HG03039 (cell line): Measurements from ENCODE around the gene SLC12A1.

Experiments
- ATAC-seq: cut with Tn5 transposase; IDR thresholded peaks from one replicate; pipeline ENCODE4 v1.9.1; 2021; ENCODE audit warnings: mild to moderate bottlenecking, moderate library complexity; ENCODE audit not compliant: unreplicated experiment

The SLC12A1 gene

DNA sequence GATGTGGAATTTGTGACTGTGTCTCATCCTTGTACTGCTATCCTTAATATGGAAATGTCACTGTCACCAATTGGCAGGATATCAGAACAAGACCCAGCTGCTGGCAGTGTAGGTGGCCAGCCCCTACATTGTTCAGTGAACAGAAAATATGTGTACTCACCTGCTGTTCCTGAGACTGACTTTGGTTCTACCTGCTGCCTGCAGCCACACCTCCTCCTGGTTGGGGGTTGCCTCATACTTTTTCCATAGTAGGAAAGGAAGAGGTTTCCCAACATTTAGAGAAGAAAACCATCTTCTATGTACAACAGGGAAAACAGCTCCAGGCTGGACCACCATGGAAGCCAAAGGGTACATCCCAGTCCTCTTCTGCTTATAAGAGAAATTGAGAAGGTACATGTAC, 35.9 kb downstream of the SLC12A1 start:
- no peak for ATAC-seq

DNA sequence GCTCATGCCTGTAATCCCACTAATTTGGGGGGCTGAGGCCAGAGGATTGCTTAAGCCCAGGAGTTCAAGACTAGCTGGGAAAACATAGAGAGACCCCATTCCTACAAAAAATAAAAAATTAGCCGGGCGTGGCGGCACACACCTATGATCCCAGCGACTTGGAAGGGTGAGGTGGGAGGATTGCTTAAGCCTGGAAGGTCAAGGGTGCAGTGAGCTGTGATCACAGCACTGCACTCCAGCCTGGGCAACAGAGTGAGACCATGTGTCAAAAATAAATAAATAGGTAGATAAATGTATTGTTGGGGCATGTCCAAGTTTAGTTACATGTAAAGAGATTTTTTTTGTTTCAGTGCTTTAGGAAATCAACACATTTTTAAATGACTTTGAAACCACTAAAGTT, 36.4 kb downstream of the SLC12A1 start:
- ATAC-seq: no peak

DNA sequence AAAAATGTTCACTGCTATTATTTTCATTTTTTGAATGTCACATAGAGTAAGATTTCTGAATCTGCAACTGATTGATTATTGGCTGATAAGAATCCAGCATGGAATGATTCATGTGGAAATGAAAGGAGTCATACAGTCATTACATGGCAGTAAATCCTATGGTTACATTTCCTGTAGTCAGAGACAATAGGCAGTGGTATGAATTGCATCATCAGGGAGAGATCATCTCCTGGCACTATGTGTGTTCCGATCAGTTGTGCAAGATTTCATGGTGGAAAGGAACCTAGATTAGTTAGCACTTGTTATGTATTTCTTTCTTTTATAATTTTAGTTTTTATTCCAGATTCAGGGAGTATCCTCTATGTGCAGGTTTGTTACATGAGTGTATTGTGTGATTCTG, 38.8 kb downstream of the SLC12A1 start:
- no peak for ATAC-seq

DNA sequence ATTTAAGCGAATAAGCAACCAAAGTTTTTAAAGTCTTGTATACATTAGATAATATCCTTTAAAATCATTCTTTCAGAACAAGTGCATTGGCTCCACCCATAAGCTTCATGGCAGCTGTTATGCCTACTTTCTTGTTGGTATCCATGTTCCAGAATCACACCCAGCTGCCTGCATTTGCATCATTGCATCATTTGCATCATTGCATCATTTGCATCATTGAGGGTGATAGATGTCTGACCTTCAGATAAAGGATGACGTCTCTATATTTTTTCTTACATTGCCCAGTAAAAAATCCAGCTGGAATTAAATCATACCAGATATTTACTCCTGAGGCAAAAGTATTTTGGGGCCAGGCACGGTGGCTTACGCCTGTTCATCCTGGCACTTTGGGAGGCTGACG, 42.3 kb downstream of the SLC12A1 start:
- ATAC-seq: no peak

DNA sequence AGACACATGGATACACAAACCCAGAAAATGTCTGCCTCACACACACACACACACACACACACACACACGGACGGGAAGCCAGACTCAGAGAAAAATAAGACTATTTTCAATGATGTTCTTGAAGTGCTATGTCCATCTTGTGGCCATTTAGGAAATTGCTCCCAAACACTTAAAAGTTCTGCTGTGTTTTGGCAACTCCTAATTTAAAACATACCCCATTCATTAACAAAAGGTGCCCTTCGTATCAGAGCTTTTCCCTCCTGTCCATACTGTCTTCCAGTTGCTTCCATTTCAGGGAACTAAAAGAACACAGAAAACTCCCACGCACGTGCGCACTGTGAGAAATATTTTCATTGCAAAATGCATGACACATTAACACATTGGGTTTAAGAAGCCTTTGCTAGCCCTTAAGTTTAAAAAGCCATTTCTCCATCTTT, 44.6 kb downstream of the SLC12A1 start:
- no peak for ATAC-seq

DNA sequence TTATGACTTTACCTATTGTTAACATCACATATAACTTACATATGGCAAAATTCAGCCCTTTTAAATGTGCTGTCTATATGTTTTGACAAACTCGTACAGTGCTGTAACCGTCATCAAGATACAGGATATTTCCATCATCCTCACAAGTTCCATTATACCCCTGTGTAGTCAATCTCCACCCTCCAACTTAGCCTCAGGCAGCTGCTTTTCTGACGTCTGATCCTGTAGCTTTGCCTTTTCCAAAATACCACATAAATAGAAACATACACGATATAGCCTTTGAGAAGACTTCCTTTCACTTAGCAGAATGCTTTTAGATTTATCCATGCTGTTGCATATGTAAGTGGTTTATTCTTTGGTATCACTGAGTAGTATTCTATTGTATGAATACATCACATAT, 47.1 kb downstream of the SLC12A1 start:
- ATAC-seq: no peak

DNA sequence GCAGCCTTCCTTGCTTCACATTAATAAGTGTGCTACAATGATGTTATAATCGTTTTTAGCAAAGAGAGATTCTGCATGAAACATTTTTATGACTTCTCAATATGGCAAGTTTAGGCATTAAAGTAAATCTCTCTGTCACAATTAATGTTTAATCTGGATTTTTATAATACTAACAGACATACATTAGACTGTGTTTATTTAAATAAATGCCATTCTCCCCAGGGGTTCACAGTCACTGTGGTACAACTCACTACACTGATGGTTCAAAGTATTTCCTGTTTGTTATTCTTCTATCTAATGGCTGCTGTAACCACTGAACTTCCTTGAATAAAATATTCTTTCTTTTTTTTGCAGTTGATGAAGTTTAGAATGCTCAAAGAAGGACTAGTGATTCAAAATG, 59.0 kb downstream of the SLC12A1 start:
- ATAC-seq: no peak

DNA sequence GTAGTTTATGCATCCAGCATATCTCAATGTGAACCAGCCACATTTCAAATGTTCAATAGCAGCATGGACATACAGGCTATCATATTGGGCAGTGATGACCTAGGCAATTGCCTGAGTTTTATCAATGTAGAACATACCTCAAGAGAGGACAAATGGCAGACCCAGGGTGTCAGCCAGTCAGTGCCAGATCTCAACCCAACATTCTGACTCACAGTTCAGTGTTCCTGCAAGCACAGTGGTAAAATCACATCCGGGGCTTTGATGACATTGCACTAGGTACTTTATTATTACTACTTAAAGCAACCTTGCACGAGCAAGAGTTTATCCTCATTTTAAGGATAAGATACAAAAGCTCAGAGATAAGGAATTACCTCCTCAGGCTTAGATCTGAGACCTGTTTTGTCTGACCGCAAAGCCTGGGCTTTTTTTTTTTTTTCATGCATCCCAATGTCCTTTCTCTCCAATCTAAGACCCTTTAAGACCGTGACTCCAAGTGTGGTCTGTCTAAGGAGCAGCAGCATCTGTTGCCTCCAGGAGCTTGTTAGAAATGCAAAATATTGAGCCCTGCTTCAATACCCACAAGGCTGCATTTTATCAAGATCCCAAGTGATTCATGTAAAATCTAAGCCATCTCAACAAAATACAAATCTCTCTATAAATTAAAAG, 60.1 kb downstream of the SLC12A1 start:
- no peak for ATAC-seq

DNA sequence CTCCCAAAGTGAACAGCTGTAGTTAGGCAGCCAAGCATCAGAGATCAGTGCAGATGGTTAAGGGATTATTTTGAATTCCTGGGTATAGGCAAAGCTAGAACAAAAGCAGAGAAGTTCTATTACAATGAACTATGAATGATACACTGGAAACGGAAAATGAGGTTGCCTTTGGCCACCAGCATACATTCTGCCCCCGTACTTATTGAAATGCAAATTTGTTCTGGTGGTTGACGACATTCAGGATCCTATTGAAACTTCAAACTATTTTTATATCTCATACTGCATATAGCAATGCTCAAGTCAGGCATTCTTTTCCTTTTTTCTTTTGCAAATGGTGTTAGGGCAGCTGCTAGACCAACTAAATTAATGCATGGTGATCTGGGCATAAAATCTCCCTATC, 61.7 kb downstream of the SLC12A1 start:
- ATAC-seq: no peak

DNA sequence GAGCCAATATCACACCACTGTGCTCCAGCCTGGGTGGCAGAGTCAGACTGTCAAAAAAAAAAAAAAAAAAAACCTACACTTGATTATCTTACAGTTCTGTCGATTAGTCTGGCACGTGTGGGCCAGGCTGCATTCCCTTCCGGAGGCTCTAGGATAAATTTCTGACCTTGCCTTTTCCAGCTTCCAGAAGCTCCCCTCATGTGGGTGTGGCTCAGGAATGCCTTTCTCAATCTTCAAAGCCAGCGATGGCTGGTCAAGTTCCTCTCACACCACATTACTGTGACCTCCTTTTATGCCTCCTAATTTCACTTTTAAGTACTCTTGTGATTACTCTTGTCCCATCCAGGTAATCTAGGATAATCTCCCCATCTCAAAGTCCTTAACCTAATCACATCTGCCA, 66.9 kb downstream of the SLC12A1 start:
- no peak for ATAC-seq

DNA sequence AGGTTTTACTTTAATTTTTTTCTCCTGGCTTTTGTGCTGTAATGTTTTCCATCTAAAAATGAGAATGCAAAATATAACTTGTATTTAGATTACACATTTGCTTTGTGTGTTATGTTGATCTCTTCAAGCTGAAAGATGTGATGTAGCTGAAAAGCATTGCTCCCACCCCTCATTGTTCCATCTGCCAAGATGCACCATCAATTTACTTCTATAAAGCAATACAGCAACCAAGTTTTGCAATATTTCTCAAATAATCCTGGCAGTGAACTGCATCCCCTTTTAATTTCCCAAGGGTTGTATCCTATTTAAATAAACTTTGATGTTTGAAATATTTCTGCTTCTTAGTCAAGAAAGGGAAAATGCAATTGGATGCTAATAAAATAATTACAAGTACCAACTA, 72.6 kb downstream of the SLC12A1 start:
- no peak for ATAC-seq

DNA sequence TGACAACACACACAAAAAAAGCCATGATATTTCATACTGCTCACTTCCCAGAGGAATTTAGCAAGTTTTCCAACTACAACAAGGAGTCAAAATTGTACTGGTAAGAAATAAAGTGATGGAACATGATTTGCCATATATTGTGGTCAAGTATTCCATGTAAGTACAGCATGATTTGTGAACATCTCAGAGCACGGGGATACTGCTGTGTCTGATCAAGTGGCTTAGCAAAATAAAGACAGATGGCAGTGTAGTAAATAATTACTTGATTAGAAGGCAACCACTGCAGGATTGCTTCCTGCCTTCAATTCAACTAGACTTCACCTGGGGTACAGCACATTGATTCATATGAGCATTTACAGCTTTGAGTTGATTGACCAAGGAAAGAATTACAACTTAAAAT, 73.5 kb downstream of the SLC12A1 start:
- ATAC-seq: no peak

DNA sequence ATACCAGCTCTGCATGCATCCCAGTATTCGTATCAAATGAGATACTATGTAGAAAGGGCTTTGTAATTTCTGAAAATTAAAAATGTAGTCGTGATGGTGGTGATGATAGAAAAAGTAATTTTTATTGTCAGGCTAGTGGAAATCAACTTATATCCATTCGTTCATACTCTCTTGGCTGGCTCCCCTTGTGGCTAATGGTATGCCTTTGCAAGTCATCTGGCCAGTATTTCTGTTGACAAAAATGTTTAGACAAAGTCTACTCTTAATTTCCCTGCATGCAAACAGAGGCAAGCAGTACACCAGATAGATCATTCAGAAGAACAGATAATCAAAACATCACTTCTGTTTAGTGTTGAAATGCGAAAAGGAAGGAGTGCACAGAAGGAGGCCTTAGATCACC, 75.6 kb downstream of the SLC12A1 start:
- ATAC-seq: no peak

DNA sequence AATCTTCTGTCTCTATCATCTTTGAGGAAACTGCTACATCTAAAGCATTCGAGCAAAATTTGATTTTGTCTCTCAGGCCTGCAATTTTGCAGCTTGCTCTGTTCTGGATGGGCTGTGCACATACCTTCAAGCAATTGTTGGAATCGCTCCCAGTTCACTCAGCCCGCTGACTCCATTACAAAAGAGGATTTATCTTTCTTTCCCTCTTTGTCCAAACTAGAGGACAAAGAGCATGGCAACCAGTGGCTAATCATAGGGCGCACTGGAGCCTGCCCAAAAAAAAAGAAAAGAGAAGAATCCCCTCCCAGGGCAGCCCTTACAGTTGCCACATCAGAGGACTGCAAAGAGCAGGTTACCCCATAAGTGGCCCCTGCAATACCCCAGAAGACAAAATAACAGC, 76.1 kb downstream of the SLC12A1 start:
- ATAC-seq: no peak

DNA sequence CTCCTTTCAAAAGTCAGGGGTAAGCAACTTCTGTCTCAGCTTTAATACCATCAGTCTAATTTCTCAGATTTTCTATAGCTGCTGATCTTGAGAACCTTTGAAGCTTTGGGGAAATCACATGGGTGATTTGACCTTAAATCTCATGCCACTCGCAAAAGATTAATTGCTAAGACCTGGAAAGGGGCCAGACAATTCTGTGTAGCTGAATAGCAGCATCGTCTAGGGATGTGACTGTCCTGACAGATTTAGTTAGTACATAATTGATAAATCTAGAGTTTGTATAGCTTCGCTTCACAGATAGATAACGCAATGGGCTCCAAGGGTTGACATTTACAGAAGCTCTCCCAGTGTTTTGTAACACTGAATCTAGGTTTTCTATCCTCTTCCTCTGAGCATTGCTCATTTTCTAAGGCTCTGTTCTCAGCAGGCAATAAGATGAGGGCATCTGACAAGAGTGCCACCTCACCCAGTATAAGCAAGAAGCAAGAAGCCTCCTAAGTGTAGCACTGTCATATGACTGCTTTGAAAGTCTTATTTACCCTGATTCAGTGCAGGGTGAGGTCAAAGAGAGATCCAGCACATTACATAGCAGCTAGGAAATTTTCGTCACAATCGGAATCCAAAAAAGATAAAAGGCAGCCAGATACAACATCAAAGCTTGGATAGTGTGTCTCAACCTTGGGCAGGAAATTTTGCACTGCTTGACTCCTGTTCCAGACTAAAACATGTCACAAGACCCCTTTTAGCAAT, 77.5 kb downstream of the SLC12A1 start:
- ATAC-seq: no peak

DNA sequence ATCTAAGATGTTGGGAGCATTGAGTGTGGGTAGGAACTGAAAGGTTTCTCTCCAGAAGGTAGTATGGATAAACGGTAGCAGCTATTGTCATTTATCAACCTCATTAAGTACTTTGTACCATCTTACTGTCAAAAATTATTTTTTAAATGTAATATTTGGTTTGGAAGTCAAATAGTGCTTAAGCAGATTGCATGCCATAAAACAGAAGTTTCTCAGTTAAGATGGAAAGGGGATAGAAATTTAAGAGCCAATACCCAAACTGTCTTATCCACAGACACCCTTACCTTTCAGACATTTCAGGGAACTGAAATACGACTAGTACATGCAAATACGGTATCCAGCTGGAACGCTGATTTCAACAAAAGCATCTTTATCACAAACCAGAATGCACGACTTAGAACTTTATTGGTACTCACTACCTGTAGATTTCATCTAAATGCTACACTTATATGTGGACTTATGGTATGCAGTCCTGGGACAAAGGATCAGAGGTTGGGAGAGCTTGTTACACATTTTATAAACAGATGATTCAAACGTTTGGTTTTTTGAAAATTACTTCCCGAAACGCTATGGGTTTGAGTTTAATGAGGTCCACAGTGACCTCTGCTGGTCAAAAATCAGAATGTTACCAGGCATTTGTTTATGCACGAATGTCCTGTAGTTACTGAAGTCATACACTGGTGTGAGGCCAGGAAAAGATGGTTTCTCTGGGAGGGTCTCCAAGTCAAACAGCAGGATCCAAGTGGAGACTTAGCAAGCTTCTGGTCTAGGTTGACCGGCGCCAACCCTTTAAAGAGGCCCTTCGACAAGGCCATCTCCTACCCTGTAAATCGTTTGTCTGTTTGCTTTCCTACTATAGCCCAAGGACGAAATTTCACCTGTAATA, 79.5 kb downstream of the SLC12A1 start:
- ATAC-seq: peak; percentile 76

DNA sequence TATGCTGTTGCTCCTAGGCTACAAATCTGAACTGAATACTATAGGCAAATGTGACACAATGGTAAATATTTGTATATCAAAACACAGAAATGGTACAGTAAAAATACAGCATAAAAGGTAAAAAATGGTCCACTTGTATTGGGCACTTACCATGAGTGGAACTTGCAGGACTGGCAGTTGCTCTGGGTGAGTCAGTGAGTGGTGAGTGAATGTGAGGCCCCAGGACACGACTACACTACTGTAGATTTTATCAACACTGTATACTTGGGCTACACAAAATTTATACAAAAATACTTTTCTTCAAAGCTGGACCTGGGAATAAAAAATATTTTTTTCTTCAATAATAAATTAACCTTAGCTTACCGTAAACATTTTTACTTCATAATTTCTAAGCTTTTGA, 83.5 kb downstream of the SLC12A1 start:
- no peak for ATAC-seq

DNA sequence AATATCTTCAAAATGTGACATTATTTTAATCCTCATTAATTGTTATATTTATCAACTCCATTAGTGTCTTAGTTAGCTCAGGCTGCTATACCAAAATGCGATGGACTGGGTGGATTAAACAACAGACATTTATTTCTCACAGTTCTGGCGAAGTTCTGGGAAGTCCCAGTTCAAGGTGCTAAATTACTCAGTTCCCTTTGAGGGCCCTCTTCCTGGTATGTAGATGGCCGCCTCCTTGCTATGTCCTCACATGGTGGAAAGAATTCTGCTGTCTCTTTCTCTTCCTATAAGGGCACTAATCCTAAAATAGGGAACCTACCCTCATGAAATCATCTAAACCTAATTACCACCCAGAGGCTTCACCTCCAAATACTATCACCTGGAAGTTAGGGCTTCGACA, 86.4 kb downstream of the SLC12A1 start:
- ATAC-seq: no peak

DNA sequence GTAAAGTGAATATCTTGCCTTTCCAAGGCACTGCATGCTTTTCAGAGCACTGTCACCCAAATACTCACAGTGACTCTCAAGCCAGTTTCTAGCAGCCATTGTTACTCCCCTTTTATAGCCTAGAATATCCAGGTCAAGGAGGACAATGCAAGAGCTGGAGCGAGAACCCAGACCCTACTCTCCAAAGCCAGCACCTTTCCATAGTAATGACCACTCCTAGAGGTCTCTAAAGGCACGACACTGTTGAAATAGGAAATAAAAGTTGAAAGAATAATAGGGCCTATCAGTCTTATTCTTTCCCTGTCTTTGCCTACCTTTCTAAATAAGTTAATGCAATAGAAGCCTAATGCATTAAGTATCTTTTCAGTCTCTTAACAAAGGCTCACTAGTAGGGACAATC, 91.6 kb downstream of the SLC12A1 start:
- no peak for ATAC-seq

DNA sequence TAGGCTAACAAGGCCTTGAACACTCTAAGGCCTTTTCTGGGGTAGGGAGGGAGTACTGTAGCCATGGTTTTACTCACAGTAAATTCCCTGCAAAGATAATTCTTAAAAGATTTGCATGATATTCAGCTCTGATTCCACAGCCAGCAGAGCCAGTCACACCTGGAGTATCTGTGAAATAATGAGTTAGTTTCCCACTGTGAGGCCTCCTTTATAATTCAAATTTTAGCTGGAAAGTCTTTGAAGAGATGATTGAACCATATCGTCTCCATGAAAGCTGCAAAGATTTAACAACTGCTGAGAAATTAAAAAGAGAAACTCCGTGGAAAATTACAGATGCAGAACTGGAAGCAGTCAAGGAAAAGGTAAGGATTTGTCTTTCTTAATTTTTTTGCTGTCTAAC, 92.8 kb downstream of the SLC12A1 start:
- ATAC-seq: no peak

DNA sequence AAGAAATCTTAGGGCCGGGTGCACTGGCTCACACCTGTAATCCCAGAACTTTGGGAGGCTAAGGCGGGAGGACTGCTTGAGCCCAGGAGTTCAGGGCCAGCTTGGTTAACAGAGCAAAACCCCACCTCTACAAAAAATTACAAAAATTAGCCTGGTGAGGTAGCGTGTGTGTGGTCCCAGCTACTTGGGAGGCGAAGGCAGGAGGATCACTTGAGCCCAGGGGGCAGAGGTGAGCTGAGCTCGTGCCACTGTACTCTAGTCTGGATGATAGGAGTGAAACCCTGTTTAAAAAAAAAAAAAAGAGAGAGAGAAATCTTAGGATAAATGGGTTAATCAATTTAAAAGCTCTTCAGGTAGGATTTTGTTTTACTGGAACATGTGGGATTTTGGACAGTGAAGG, 93.9 kb downstream of the SLC12A1 start:
- ATAC-seq: no peak

DNA sequence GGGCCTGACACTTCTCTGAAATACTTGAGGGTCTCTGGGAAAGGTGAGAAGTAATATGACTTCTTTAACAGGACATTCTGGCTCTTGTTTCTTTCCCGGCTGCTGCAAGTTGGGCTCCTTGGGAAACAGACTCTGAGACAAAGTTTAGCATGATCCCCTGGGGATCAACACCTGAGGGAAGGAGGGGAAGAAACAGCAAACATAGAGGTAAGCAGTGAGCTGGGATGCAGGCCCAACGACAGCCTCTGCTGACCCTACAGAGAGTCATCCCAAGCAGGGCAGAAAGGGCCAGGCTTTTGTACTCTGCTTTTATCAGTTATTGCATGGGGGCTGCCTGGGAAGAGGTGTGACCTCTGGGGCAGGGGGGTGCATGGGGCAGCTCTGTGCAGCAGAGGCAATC, 98.3 kb downstream of the SLC12A1 start:
- no peak for ATAC-seq
